M059J (cell line): ENCODE data around the gene PGAP3. TPM values are rescaled to one million over a fixed set of nuclear protein-coding genes. Genes with fewer than 3 reads are reported as not detected.
A peak's percentile ranks its signal among the peaks of the same experiment; 100 is the strongest.

ENCODE experiments used
- DNase-seq: peaks from one replicate; pipeline ENCODE4 v3.0.0-alpha.2; 2012; ENCODE audit warnings: low read depth
- total RNA-seq: library from RNA; depleted of rRNA; stranded (reverse); fragments of >200 nt; shearing (Covaris generic); gene quantifications from 2 replicates; pipeline ENCODE4 v1.2.3, GENCODE V29; 2014

Gene PGAP3
- total RNA-seq, 1 experiment from 2014 or later, result 9.2 TPM

GRCh38 chr17:39660397-39661385 is 27.2 kb downstream of the PGAP3 start:
- DNase-seq, result no peak

- DNase-seq, result no peak
Measured at GRCh38 chr17:39660011-39660360, 27.9 kb downstream of the PGAP3 start.

GRCh38 chr17:39659279-39660010 is 28.4 kb downstream of the PGAP3 start:
- no peak for DNase-seq

- DNase-seq, result no peak
Measured at GRCh38 chr17:39658760-39659159, 29.1 kb downstream of the PGAP3 start.

GRCh38 chr17:39658346-39658745 is 29.5 kb downstream of the PGAP3 start:
- DNase-seq, result no peak

GRCh38 chr17:39655105-39655504 is 32.8 kb downstream of the PGAP3 start:
- no peak for DNase-seq

GRCh38 chr17:39653662-39654331 is 34.1 kb downstream of the PGAP3 start:
- no peak for DNase-seq

GRCh38 chr17:39653316-39653661 is 34.6 kb downstream of the PGAP3 start:
- DNase-seq, result no peak

GRCh38 chr17:39652587-39653315 is 35.1 kb downstream of the PGAP3 start:
- DNase-seq, result no peak

GRCh38 chr17:39651923-39652586 is 35.8 kb downstream of the PGAP3 start:
- DNase-seq, result no peak

- DNase-seq, result no peak
Measured at GRCh38 chr17:39650121-39650579, 37.7 kb downstream of the PGAP3 start.

GRCh38 chr17:39648616-39649366 is 39.1 kb downstream of the PGAP3 start:
- no peak for DNase-seq

- no peak for DNase-seq
Measured at GRCh38 chr17:39647256-39647655, 40.6 kb downstream of the PGAP3 start.

GRCh38 chr17:39643271-39643670 is 44.6 kb downstream of the PGAP3 start:
- peak; percentile 64 for DNase-seq

- DNase-seq, result no peak
Measured at GRCh38 chr17:39642291-39643074, 45.4 kb downstream of the PGAP3 start.

- DNase-seq, result no peak
Measured at GRCh38 chr17:39641883-39642282, 46.0 kb downstream of the PGAP3 start.

GRCh38 chr17:39641097-39641496 is 46.8 kb downstream of the PGAP3 start:
- no peak for DNase-seq

- DNase-seq, result no peak
Measured at GRCh38 chr17:39640591-39641031, 47.2 kb downstream of the PGAP3 start.
